ENCODE results near the gene MEDAG.

Gene MEDAG

DNA sequence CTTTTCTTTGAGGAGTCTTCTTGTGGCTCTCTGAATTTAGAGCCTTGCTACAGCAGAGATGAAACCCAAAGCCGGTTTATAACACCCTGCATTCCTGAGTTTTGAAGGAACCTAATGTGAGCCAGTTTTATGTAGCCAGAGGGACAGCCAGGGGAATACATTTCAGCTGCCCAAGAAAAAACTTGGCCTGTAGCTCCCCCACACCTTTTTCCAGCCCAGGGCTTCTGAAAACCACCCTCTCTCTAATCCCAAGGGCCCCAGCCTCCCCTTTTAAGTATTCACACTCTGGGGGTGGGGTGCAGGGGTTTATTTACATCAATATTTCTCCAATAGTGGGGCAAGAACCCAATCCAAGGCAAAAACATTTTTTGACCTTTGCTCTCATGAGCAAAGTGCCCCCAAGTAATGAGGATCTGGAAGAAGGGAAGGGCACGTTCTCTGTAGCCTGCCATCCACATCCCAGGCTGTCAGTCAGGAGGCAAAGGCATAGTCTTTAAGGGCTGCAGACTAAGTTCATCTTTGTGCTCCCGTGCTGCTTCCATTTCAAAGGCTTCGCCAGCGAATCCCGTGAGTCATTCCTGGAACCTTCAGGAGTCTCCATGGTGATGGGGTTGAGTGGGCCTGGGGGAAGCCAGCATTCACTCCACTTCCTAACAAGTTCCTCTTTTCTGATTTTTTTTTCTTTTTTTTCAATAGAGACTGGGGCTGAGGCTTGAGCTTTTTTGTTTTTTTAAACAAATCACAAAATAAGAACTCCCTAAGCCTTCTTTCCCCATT, 33.2 kb upstream of the MEDAG start:
- DNase-seq (ENCODE audit: low spot score) = no peak

DNA sequence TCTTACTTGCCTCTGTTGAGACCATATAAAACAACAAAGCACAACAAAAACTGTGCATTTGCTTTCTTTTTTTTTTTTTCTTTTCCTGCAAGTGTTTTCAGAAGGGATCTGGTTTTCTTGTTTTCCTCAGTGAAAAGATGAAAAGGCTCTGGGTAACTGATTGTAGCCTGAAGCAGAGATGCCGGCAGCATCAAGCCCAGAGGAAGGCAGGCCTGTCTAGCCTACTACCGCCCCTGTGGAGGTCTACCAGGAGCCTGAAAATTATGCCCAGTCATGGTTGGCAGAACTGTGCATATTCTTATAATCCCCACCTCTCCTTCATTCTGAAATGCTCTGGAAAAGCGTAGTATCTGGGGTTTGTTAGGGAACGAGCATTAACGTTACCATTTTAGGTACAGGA, 32.6 kb upstream of the MEDAG start:
- DNase-seq (ENCODE audit: low spot score) = no peak

DNA sequence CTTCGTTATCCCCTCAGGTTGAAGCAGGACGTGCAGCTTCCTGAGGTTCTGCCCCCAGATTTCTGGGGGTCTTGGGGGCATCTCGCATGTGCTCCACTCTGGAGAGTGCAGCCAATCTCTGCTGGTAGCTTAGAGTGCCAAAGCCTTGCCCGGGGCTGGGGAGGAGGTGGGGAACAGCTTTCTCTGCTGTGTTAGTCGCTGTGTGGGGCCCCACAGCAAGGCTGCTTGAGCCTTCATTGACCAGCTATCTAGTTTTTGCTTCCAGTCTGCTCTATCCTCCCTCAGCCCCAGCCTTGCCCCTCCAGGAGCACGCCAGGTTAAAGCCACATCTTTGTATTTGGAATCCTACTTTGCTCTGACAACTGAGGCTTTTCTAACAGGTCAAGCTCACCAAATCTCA, 32.0 kb upstream of the MEDAG start:
- DNase-seq (ENCODE audit: low spot score) = no peak

DNA sequence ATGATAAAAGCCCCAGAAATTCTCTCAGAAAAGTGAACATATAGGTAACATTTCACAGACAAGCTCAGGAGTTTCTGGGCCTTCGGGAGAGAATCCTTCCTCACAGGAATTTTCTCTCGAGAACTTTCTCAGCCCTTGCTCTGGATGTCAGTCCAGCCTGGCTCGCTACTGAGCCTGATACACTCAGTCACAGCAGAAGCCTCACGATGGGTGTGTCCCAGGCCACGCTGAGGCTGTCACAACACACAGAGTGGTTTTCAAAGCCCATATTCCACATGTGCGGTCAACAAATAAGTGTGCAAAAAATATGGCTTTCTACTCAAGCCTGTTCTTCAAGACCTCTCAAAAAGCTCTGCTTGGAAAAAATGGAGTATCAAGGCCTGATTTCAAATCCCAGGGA, 31.5 kb upstream of the MEDAG start:
- DNase-seq (ENCODE audit: low spot score) = no peak

DNA sequence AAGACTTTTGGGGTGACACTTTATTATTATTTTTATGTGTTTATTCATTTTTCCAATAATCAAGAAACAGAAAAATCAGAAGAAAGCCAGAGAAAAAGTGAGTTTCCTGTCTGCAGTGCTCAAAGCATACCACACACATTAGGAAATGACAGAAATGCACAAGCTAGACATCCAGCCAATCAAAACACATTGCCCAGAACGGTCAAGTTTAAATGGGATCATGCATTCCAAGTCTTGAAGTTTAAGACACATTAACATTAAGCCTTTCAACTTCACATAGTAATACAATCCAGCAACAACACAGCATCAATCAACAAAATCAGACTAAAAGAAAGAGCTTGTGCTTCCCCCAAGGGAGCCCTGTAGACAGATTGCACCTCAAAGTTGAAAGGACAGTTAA, 28.7 kb upstream of the MEDAG start:
- no peak for DNase-seq (ENCODE audit: low spot score)

DNA sequence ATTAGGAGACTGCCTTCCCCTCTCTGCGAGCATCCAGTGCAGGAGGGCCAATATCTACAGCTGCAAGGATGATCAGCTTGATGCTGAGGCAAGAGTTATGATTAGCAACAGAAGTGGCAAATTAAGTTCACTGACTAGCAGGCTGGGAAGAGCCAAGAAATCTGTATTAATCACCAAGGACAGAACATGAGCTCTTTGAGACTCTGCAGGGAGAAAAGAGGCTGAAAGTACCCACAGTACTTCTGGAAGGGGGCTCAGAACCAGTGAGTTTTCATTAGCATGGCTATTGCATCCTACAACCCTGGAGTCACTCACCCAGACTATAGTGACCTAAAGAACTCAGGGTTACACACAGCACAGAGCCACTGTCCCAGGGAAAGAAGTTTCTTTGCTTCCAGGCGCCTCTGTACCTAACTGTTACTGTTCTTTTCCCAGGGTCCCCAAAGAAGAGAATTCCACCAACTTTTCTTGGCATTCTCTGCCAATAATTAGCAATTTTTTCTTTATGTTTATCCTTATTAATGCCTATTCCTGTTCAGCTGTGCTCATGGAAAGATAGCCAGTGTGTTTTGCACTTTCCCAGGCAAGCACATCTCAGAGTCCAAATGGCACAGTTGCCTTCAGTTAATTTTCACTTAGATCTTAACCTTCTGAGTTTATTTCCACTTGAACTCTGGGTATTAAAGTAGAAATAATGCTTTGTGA, 25.8 kb upstream of the MEDAG start:
- DNase-seq (ENCODE audit: low spot score) = no peak

DNA sequence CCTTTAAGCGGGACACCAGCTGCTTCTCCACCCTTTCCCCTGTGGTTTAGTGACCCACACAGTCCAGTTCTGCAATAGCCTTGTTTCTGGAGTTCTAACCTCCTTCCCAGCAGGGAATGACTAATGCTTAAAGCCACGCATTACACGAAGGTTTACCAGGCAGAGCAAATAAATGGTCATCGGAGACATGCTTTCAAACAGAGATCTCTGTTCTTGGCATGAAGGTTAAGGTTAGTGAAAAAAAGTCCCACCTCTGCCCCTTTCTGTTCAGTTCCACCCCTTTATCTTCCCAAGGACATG, 25.3 kb upstream of the MEDAG start:
- DNase-seq (ENCODE audit: low spot score) = no peak

DNA sequence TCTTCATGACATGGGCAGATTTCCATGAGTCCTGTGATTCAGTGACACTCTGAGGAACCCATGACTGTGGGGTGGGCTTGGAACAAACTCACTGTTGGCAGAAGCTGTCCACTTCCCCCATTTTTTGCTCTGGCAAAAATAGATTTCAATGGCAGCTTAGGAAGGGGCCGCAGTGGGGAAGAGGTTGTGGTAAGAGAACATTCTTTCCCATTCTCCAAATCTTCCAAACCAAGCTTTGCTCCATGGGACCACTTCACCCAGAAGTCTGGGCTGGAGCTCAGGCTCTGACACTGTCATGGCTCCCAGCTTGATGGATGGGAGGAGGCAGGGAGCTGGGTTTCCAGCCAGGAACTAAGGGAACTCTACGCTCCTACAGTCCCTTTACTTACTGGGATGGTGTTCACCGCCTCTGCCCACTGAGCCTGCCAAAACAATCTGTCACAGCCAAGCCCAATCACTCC, 24.9 kb upstream of the MEDAG start:
- no peak for DNase-seq (ENCODE audit: low spot score)

DNA sequence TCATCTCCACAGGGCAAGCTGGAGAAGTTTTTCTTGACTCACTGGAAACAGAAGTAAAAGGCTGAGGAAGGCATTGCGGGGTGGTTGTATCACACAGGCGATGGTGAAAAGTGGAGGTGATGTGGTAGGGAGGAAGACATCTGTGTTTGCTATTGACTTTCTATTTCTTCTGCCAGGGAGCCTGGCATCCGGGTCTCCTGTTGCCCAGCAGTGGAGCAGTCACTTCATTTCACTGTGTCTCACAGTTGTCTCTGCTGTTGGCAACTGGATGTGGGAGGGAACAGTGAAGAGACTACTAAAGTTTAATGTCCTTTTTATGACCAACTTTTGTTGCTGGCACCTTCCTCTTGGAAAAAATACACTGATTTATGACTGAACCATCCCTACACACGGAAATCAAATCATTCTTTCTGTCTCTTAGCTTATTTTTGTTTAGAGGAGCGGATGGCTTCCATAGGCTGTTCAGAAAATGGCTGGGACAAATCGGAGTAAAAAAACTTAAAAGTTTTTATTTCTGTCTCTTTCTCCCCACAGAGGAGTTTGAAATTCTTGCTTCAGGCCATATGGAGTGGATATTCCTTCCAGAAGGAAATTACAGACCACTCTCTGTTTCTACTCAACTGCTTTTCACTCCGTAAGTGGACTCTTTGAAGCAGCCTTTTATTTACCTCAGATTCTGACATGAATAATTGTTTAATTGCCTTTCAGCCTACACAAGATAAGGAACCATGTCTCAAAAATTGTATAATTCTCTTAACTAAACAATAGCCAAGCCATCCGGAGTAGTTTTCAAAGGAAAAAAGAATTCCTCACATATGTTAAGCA, 23.8 kb upstream of the MEDAG start:
- no peak for DNase-seq (ENCODE audit: low spot score)

DNA sequence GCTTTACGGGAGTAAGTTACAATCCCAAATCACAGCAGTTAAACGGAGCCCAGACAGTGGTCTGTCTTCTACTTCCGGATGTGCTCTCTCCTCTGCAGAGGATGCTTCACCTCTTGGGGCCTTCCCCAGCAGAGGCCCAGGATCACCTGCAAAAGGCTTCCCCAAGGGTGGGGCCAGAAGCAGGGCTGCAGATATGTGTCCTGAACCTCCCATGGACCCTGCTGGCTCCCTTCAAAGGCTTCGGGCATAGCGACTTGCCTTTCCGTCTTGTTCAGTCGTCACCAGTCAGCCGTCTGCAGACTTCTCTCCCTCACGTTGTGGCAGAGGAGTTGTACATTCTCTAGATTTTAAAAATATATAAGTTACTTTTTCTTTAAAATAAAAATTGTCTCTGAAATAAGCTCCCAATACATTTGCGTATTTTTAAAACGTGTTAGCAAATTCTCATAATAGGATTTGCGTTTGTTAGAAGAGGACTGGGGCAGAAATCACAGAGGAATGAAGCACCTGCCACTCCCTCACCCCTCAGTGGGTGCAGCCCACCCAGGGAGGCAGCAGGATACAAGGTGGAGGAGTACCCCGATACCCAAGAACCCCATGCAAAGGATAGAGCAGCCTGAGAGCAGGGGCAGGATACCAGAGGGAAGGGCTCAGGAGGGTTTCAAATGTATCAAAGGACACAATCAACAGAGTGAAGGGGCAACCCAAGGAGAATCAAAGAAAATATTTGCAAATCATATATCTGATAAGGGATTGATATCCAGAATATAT, 22.9 kb upstream of the MEDAG start:
- no peak for DNase-seq (ENCODE audit: low spot score)

DNA sequence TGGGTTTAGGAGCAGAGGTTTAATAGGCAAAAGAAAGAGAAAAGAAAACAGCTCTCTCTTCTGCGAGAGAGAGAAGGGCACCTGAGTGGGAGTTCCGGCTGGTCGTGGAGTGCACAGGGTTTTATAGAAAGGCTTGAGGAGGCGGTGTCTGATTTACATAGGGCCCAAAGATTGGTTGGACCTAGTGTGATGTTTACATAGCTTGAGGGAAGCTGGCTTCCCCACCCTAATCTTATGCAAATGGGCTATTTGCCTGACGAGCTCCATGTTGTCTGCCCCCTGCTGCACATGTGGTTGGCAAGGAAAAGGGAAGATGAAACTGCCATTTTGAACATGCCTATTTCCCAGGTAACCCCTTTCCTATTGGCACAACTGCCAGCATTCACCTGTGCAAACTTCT, 21.5 kb upstream of the MEDAG start:
- DNase-seq (ENCODE audit: low spot score) = no peak

DNA sequence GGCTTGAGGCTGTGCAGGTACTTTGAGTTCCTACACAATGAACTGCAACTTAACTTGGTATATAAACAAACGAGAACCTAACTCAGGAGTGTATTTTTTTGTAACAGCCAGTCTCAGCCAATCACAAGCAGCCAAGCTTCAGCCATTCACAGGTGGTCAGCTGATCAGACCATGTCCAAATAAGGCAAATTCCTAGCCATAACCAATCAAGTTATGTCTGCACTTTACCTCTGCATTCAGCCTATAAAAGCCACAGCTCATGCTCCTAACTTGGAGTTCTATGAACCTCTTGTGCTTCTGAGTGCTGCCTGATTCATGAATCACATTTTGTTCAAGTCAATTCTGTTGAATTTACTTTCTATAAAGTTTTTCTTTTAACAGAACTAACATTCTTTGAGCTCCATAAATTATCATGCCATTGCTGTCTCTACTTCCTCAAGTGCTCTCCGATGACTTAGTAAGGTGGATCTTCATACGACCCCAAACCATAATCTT, 16.8 kb upstream of the MEDAG start:
- no peak for DNase-seq (ENCODE audit: low spot score)

DNA sequence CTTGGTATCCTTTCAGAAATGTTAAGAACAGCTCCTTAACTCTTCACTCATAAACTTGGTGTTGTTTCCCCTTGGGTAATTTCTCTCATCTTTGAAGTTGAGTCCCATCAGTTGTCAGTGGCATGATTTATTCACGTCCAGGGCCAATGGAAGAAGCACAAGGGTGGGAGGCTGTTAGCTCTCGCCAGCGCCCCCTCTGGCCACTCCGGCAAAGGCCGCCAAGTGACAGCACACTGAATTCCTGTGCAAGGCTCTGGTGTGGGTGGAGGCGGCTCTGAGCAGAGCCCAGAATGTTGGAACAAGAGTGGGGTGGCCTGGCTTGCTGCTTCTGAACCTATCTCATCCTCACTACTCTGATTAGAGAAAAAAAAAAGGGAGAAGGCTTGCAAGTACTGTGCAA, 13.1 kb upstream of the MEDAG start:
- peak; percentile 14 for DNase-seq (ENCODE audit: low spot score)

DNA sequence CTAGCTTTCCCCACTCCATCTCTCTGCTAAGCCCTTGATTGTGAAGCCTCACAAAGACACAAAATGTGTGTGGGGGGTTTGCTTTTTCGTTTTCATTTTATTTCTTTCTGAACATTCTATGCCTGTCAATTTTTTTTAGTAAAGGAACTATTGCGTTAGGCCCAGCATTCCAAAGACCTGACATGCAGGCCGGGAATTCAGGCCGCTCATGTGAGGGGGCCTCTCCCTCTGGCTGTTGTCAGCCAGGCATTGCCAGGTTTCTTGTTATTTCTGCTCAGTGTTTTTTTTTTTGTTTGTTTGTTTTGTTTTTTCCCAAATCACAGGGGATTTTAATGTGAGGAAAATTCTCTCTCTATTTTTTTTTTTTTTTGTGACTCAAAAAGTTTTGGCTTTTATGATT, 10.3 kb upstream of the MEDAG start:
- no peak for DNase-seq (ENCODE audit: low spot score)

DNA sequence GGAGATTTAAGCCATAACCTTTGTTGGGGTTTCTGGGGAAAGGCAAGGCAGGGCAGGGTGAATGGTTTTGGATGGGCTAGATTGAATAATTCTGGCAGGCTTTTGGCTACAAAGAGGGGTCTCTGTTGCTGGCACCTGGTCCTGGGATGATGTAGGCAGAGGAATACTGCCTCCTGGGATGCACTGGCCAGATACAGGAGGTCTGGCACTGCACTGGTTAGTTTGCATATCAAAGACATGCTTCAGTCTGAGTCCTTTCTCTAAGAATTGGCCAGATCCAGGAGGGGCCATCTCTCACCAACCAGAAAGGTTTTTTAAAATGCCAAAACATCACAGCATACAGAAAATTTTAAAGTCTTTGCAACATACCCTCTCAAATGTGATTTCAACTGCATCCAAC, 8.0 kb upstream of the MEDAG start:
- DNase-seq (ENCODE audit: low spot score) = no peak

DNA sequence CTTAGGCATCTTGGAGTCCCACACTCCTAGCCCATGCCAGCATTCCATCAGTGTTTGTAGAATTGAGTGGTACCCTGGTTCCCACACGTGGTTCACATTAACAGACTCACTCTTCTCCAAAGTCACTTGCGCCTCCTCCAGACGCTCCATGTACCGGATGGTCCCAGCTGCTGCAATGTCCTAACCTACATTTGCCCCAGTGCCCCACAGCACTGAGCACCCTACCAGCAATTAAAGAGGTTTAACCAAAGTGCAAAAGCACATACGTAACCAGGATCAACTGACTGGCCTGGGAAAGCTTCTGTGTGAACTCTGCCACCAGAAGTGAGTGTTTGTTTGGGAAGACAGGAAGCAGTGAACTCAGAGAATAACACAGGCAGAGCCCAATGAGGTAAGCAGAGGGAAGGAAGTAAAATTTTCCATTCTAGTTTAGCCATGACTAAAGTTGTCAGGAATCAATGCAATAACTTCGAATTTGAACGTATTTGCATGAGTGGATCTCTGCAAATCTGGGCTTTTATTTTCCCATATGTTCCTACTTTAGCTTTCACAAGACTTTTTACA, 7.3 kb upstream of the MEDAG start:
- DNase-seq (ENCODE audit: low spot score) = no peak

DNA sequence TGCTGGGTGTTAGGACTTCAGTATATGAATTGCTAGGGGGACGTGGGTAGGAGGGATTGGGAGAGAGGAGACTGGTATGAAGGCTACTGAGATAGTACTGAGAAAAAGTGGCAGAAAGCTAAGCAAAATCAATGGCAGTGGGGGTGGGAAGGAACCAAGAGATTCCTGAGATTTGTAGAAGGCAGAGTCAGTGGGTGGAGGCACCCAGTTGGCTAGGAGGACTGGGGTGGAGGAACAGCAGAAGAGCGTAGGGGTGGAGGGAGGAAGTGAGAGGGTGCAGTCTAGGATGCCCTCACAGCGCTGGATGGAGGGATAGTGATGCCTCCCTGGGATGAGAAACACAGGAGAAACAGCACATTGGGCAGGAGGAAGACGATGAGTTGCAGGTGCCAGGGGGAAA, 5.6 kb upstream of the MEDAG start:
- no peak for DNase-seq (ENCODE audit: low spot score)

DNA sequence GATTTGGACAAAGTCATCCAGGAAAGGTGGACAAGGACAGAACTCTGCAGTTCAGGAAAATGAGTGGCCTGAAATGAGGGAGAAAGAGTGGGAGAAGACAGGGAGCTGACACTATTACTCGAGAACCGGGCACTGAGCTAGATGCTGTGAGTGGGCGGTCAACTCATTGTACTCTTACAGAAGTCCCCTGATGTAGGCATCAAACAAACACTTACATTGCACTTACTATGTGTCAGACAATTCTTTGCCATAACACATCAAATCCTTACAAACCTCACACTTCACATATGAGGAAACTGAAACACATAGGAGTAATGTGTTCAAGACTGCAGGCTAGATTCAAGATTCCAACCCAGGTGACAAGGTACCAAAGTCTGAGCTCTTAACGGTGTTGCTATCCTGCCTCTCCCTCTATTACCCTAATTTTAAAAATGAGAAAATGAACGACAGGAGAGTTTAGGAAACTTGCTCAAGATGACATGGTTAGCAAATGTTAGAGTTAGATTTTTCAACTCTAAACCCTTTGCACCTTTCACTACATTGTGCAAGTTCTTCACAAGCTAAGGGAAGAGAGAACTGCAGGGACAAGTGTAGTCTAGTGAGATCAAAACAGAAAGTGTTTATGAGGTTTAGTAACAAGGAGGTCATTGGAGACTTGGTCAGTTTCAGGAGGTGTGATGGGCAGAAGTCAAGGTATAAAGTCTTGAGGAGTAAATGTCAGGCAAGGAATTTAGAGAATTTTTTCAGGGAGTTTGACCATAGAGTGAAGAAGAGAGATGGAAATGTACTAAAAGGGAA, 4.9 kb upstream of the MEDAG start:
- no peak for DNase-seq (ENCODE audit: low spot score)

DNA sequence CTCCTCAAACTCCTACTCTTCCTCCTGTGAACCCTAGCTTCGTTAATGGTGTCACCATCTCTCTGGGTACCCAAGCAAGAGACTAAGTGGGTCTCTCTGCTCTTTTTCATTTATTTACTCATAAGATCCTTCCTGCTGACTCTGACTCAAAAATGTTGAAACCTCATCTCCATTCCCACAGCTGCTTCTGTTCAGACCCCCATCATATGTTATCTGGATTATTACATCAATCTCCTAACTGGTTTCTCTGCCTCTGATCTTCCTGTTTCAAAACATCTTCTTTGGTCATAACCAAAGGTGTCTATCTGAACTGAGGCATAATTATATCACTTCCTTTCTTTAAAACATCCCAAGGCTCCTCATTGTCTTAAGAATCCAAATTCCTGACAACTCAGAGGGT, 2.0 kb upstream of the MEDAG start:
- DNase-seq (ENCODE audit: low spot score) = no peak

DNA sequence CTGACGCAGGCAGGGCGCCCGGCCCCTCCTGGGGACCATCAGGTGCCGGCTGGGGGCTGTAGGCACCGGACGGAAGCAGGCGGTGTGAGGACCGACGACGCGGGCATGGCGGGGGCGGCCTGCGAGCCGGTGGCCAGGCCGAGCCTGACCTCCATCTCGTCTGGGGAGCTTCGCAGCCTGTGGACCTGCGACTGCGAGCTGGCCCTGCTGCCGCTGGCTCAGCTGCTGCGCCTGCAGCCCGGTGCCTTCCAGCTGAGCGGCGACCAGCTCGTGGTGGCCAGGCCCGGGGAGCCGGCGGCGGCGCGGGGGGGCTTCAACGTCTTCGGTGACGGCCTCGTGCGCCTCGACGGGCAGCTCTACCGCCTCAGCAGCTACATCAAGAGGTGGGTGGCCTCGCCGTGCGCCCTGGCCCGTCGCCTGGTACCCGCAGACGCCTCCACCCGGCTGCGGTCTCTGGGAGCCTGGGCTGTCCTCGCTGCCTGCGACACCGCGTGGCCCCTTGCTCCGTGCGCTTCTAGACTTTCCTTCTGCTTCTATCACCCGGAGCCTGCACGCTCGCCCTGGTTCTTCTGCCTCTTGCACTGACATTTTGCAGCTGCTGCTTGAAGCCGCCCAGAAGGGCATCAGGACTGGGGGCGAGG, 460 bp downstream of the MEDAG start:
- DNase-seq (ENCODE audit: low spot score) = no peak

Data from germinal center (tissue), 1 donor.